HG02678 (cell line): ENCODE measurements around the gene KRT32.
"Not testable (repeated sequence)": the region's sequence is repeated elsewhere in the genome, so short reads cannot be mapped to it uniquely, and the experiment has no call there.

Experiments
- ATAC-seq: cut with Tn5 transposase; IDR thresholded peaks from one replicate; pipeline ENCODE4 v1.9.1; 2021; ENCODE audit warnings: mild to moderate bottlenecking, moderate library complexity; ENCODE audit not compliant: unreplicated experiment

The KRT32 gene

GRCh38 chr17:41434005-41434404 lies 33.2 kb downstream of the KRT32 start:
- no peak for ATAC-seq

GRCh38 chr17:41433586-41433985 lies 33.6 kb downstream of the KRT32 start:
- ATAC-seq, result no peak

GRCh38 chr17:41430376-41430775 lies 36.8 kb downstream of the KRT32 start:
- not testable (repeated sequence) for ATAC-seq

GRCh38 chr17:41429667-41430066 lies 37.5 kb downstream of the KRT32 start:
- ATAC-seq, result no peak

DNA sequence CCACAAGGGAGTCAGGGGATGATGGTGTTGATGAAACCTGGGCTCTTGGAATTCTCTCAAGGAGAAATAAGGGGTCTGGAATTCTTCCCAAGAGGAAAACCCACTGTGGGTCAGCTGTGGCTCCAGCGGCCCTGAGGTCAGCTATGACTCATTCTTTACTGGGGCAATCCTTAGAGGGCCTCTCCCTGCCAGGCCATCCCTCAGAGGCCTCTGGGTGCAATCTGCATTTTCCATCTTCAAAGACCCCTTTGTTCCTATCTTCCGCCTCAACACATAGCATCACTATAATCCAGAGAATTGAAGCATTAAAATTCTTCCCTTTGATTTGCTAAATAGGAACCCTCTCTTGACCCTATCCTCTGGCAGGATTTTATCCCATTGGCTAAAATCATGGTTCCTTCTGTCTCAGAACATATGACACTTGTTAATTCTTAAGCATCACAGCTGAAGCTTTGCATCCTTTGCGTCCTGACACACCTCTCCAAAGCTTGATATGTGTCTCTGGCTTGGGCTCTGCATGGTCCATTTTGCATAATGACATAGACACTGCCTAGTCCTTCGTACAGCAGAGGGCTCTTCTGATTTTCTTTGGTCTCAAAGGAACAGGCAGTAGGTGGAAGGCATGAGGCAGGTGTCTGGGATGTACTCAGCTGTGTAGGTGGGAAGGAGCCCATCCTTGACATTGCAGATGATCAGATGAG lies 38.4 kb downstream of the KRT32 start:
- ATAC-seq, result no peak

GRCh38 chr17:41424111-41424635 lies 43.0 kb downstream of the KRT32 start, which contains the start of gene KRT37:
KRT37 (minus strand) TSS chr17:41424585; CDS start chr17:41424523, 62 bp downstream.
- ATAC-seq, result no peak

GRCh38 chr17:41422586-41422985 lies 44.6 kb downstream of the KRT32 start:
- not testable (repeated sequence) for ATAC-seq

DNA sequence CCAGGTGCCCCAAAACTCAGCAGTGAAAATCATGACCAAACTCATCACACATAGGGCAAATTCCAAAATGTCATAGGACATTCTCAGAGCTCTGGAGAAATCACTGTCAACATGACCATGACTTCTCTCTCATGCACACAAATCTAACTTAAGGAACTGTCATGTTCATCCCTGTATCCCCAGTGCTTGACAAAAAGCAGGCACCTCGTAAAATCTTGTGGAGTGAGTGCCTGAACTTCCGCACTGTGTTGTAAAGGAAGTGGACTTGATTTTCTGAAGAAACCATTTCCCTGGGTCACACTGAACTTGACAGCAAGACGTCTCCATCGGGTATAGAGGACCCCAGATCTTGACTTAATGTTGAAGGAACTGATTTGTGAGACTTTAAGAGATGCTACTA lies 45.6 kb downstream of the KRT32 start:
- no peak for ATAC-seq

DNA sequence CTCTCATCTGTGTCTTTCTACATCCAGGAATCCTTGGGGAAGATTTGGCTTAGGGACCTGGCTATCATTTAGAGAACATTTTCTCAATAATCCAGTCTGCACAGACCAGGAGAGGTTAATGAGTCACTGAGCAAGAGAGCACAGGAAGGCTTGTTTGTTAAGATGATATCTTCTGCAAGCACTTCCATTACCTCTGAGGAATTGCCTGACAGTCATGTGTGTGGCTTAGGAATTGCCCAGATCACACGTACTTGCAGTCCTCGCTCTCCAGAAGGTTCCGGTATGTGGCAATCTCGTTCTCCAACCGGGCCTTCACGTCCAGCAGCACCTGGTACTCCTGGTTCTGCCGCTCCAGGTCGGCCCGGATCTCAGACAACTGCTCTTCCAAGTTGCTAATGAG lies 46.1 kb downstream of the KRT32 start:
- ATAC-seq, result no peak

GRCh38 chr17:41420134-41420533 lies 47.1 kb downstream of the KRT32 start:
- ATAC-seq, result no peak

- ATAC-seq, result no peak
Measured at GRCh38 chr17:41419716-41420115, 47.5 kb downstream of the KRT32 start.

DNA sequence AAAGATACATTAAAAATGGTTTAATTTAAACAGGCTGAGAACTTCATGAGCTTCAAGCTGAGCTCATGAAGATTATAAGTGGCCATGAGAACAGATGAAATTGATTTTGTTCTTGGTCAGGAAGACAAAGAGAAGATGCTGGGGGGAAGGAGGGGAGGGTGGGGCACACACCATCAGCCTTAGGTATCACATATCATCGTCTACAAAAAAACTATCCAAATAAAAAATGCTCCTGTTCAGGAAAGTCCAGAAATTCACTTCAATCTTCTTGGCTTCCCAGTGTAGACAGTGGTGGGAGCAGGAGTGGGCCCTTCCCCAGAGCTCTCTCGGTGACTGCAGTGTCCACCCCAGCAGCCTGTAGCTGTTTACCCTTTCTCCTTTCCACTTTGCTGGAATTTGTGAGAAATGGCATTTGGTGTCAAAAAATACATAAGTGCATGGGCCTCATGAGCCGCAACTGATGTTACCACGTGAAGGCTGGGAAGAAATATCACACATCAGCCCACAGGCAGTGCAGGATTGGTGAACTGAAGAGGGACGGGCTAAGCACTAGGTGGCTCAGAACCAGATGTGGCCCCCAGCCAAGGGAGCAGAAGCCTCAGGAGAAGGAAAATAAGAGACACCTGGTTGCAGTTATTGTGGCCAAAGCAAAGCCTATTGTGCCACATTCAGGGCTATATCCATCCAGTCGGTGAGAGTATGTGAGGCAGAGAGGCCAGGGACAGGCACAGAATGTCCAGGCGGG lies 48.9 kb downstream of the KRT32 start:
- no peak for ATAC-seq

DNA sequence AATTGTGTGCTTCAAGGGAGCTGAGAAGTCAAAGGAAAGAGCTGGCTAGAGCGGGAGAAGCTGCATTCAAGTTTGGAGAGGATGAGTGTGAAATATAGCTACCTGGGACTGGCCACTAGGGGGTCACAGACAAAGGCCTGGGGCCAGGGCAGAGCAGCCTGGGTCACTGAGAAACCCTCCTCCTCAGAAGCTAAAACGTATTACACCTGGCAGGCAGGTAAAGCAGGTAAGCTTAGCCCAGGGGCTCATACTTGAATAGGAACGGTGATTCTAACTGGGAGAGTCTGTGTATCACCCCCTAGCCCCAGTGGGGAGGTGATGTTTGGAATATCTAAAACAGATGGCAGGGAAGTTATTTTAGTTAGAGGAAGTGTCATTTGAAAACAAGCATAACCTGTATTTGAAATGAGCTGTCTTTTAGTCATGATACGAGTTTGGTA lies 49.6 kb downstream of the KRT32 start:
- ATAC-seq, result no peak

DNA sequence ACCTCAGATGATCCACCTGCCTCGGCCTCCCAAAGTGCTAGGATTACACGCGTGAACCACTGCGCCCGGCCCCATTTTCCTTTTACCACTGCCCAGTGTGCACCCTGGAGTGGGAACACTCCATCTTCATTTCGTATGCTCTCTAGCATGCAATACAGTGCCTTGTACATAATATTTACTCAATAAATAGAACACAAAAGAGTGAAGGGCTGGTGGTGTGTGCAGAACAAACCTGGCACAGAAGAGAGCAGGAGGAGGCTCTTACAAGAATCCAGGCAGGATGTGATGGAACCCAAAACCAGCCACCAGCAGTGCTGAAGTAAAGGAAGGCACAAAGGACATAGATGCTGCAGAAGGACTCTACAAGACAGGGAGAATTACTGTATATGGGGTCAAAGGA lies 50.1 kb downstream of the KRT32 start:
- no peak for ATAC-seq

GRCh38 chr17:41416479-41416878 lies 50.7 kb downstream of the KRT32 start:
- no peak for ATAC-seq

- ATAC-seq, result no peak
Measured at GRCh38 chr17:41415833-41416335, 51.3 kb downstream of the KRT32 start.

DNA sequence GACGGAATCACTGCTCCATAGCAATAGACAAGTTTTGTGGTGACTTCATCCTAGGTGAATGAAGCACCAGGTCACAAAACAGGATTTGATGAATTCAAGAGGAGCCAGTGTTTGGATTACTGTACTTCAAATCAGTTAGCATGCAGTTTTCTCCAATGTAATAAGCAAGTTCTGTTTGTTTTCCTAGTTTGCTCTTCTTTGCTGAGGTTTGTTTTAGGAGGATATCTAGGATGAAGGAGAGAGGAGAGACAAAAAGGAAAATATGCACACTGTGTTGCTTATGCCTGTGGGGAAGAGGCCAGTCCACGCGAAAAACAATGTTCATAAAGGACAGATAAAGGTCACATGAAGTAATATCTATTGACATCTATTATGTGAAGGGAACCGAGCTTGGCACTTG lies 51.8 kb downstream of the KRT32 start:
- ATAC-seq, result no peak

DNA sequence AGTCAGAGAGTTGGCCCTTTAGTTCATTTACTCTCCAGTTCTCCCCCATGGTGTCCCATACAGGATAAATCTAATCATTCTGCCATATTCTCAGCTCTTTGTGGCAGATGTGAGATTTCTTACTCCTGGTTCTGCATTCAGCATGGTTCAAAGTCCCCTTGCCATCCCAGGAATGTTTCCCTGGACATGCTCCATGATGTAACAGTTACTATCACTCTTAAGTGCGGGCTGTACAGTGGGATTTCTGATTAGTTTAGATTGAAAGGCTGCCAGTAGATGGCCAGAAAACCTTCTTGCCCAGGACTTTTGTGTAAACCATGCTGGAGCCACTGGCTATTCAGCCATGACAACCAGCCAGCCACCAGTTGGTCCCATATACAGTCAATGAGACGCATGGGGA lies 53.2 kb downstream of the KRT32 start:
- no peak for ATAC-seq

DNA sequence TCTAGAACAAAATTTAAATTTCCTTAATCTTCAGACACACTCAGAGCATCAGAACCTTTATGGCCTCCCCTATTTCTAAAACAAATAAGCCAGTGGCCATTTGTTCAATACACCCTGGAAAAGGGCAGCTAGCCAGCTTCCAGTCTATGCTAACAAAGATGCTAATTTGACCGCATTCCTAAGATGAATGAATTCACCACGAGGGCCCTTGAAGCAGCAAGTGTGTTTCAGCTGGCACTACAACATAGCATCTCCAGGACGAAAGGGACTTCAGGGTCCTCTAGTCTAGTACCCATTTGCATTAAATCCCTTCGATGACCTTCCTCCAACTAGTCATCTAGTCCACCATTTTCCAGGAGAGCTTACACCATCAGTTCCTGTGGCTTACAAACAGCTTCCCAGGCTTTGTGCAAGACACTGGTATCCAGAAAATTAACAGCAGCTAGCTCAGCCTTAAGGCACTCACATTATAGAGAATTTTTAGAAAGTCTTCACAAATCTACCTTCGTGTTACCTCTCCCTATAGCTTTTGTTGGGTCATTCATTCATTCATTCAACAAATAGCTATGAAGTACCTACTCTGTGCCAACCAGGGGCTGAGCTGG lies 53.7 kb downstream of the KRT32 start:
- ATAC-seq, result no peak

DNA sequence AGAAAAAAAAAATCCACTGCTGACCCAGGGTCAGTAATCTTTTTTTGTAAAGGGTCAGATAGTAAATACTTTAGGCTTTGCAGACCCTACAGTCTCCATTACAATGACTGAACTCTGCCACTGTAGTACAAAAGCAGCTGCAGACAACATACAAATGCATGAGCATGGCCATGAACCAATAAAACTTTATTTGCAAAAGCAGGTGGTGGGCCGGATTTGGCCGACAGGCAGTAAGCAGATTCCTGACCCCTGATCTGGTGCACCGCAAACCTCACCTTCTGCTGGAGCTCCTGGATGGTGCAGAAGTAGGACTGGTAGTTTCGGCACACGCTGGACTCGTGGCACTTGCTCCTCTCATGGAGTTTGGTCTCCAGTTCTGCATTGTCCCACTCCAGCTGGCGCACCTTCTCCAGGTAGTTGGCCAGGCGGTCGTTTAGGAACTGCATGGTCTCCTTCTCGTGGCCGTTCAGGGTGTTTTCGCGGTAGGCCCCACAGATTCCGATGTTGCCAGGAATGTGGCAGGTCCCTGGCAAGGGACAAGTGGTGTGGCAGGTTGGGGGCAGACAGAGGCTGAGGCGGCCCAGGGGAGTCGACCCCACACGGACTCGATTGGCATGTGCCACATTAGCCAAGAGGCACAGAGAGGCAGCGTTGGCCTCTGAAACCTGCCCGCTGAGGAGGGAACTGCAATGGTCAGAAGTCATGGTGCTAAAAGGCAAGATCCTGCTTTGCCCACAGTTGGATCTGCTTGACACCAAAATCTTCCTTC lies 55.9 kb downstream of the KRT32 start:
- ATAC-seq, result no peak
